ENCODE data around the gene SLC6A9. TPM values are rescaled to one million over a fixed set of nuclear protein-coding genes. Genes with fewer than 3 reads are reported as not detected.

Gene SLC6A9
- total RNA-seq, 1 experiment from 2014 or later: 12.8 TPM

DNA sequence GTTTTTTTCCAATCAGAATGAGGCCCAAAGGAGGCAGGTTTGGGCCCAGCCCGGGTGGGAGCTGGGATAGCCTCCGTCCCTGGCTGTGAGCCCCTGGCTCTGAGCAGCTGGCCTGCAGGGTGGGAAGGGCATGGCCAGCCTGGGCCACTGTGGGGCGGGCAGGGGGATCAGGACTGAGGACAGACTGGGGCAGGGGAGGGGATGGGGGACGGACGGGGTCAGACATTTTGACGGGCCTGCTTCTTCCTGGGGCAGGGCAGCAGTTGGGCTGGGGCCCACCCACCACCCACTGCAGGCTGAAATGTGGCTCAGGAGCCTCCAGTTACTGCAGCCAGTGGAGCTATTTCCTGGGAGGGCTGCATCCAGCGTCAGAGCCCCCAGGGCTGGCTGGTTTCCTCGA, 2.5 kb upstream of the SLC6A9 start (continued):
- TF ChIP-seq CBX3 (IDR thresholded peaks at IDR 0.05; ENCODE audit: low read depth) (no peak), SRF (IDR thresholded peaks at IDR 0.05; ENCODE audit: low read depth) (no peak), FOSL1 (IDR thresholded peaks at IDR 0.05; ENCODE audit: low read depth) (no peak), ZFX (IDR thresholded peaks at IDR 0.05) (no peak), CEBPB (IDR thresholded peaks at IDR 0.05; ENCODE audit: low read depth) (no peak)
- TF ChIP-seq, protein P1, sequence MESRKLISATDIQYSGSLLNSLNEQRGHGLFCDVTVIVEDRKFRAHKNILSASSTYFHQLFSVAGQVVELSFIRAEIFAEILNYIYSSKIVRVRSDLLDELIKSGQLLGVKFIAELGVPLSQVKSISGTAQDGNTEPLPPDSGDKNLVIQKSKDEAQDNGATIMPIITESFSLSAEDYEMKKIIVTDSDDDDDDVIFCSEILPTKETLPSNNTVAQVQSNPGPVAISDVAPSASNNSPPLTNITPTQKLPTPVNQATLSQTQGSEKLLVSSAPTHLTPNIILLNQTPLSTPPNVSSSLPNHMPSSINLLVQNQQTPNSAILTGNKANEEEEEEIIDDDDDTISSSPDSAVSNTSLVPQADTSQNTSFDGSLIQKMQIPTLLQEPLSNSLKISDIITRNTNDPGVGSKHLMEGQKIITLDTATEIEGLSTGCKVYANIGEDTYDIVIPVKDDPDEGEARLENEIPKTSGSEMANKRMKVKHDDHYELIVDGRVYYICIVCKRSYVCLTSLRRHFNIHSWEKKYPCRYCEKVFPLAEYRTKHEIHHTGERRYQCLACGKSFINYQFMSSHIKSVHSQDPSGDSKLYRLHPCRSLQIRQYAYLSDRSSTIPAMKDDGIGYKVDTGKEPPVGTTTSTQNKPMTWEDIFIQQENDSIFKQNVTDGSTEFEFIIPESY (IDR thresholded peaks at IDR 0.05; ENCODE audit: extremely low read depth, insufficient replicate concordance, low read length): no peak

- intact Hi-C loops (cut with micrococcal nuclease): loop anchor here (10.0 kb wide), 1 partner anchor 808 kb away; no protein-coding TSS in a partner anchor
- POLR2A ChIA-PET: interaction anchor here (0.9 kb wide), 1 partner anchor 15 kb away, joined by 3 read pairs; no protein-coding TSS in a partner anchor
Observed at GRCh38 chr1:44033041-44033575, 1.8 kb upstream of the SLC6A9 start.

More at GRCh38 chr1:44033041-44033575, 1.8 kb upstream of the SLC6A9 start:
- Histone ChIP-seq H3K4me2 (ENCODE audit: low read length) (no peak overlapping the region), H3K4me1 (ENCODE audit: control insufficient read depth in 1 of 2, insufficient read depth in 2 of 2, low read length in 2 of 2) (peaks cover 32 to 39% of the 10 kb centered on the region in 2 experiments), H3K79me2 (ENCODE audit: insufficient read depth, low read length) (no peaks in the 10 kb centered on the region), H3K4me3 (replicated peaks in 1 of 2; ENCODE audit: low read depth in 1 of 2, low read length in 2 of 2) (no peak overlapping the region), H3K27me3 (ENCODE audit: insufficient read depth, low read length) (no peaks in the 10 kb centered on the region), H3K9me2 (ENCODE audit: insufficient read depth) (no peaks in the 10 kb centered on the region), H2AFZ (ENCODE audit: low read depth, low read length, poor library complexity, severe bottlenecking) (no peak overlapping the region), H3K27ac (ENCODE audit: low read depth, low read length) (no peak overlapping the region), H3K36me3 (ENCODE audit: control insufficient read depth in 1 of 2, insufficient read depth in 2 of 2, low read length in 2 of 2) (no peaks in the 10 kb centered on the region), H3K9ac (ENCODE audit: low read length) (no peak overlapping the region), H4K20me1 (ENCODE audit: insufficient read depth) (no peaks in the 10 kb centered on the region), H3K9me3 (ENCODE audit: control insufficient read depth in 1 of 2, insufficient read depth in 1 of 2, low read depth in 1 of 2, low read length in 2 of 2) (no peaks in the 10 kb centered on the region)
- no TSS peak for BruUV-seq (replicated peaks)
- TF ChIP-seq EZH2phosphoT487 (IDR thresholded peaks at IDR 0.05; ENCODE audit: borderline replicate concordance) (no peak), POLR2AphosphoS5 (IDR thresholded peaks at IDR 0.05; ENCODE audit: low read depth, low read length) (no peak), EGR1 (IDR thresholded peaks at IDR 0.05; ENCODE audit: low read depth) (no peak), SP1 (IDR thresholded peaks at IDR 0.05; ENCODE audit: low read depth) (no peak), FOSL1 (IDR thresholded peaks at IDR 0.05; ENCODE audit: low read depth) (no peak), MAX (IDR thresholded peaks at IDR 0.05) (no peak), ZFX (IDR thresholded peaks at IDR 0.05) (no peak), ZNF274 (IDR thresholded peaks at IDR 0.05; ENCODE audit: low read depth, low read length) (no peak), POLR2A (IDR thresholded peaks at IDR 0.05; ENCODE audit: borderline replicate concordance, extremely low read depth, insufficient read depth, insufficient read length) (no peak), EZH2 (IDR thresholded peaks at IDR 0.05) (no peak), REST (IDR thresholded peaks at IDR 0.05; ENCODE audit: low read depth) (no peak), CBX3 (IDR thresholded peaks at IDR 0.05; ENCODE audit: low read depth) (no peak), TCF7L2 (IDR thresholded peaks at IDR 0.05; ENCODE audit: borderline replicate concordance, extremely low read depth, insufficient read depth, insufficient read length) (no peak), JUND (IDR thresholded peaks at IDR 0.05) (no peak), CEBPB (IDR thresholded peaks at IDR 0.05; ENCODE audit: low read depth) (no peak), SIN3A (IDR thresholded peaks at IDR 0.05; ENCODE audit: low read depth) (no peak), RAD21 (IDR thresholded peaks at IDR 0.05; ENCODE audit: low read depth) (no peak)
- TF ChIP-seq, protein P1 (IDR thresholded peaks at IDR 0.05; ENCODE audit: extremely low read depth, insufficient replicate concordance, low read length): no peak
- CTCF ChIA-PET: interaction anchor here (1.2 kb wide), 1 partner anchor 28 kb away, joined by 3 read pairs; no protein-coding TSS in a partner anchor
- no peak for ATAC-seq
- DNase-seq (ENCODE audit: low read depth, low spot score): no peak
- RAD21 ChIA-PET (ENCODE audit: low non-redundant PET in 1 of 2, low total read pairs in 2 of 2, uncharacterized antibody in 2 of 2, unreplicated experiment in 2 of 2): no interaction called here

Data from HCT116 (cell line).